BJ (cell line): ENCODE results near the gene CDH23. TPM values are rescaled to one million over a fixed set of nuclear protein-coding genes. Genes with fewer than 3 reads are reported as not detected.

ENCODE experiments used
- CTCF ChIA-PET: fragments of 350-600 bp; formaldehyde crosslinking; extraction: SDS; loops from one replicate; lab custom pipeline; 2021; ENCODE audit warnings: antibody characterized with exemption, inconsistent platforms; lab: Yijun Ruan, JAX
- POLR2A ChIA-PET: fragments of 300-600 bp; sonication (Branson Sonifier 250); formaldehyde crosslinking; extraction: SDS; loops from one replicate; lab custom pipeline; 2021; ENCODE audit warnings: antibody characterized with exemption; lab: Charles Lee
- DNase-seq: peaks from one replicate; pipeline ENCODE4 v3.0.0-alpha.2; 2011; ENCODE audit warnings: low read depth
- H3K27me3 ChIP-seq: 2 replicates; pipeline ENCODE4 v1.6.0; 2011; ENCODE audit warnings: low read length; ENCODE audit not compliant: control insufficient read depth, insufficient read depth
- H3K36me3 ChIP-seq: 2 replicates; pipeline ENCODE4 v1.5.1; 2011; ENCODE audit warnings: low read length; ENCODE audit not compliant: control insufficient read depth, insufficient read depth
- H3K4me3 ChIP-seq: 2 replicates; pipeline ENCODE4 v1.5.1; 2011; ENCODE audit warnings: low read depth, mild to moderate bottlenecking, control low read depth, low read length
- CTCF ChIP-seq: IDR thresholded peaks from 2 replicates; pipeline ENCODE4 v1.5.1; 2011; ENCODE audit warnings: low read depth, mild to moderate bottlenecking, control low read depth, inconsistent platforms, low read length, moderate library complexity; ENCODE audit not compliant: insufficient read depth
- polyA plus RNA-seq: library from polyadenylated mRNA; depleted of rRNA; stranded (reverse); fragments of >200 nt; gene quantifications from 2 replicates; pipeline ENCODE4 v1.2.3, GENCODE V29; 2011

CDH23 gene
- polyA plus RNA-seq, 1 experiment = 0.05 TPM

DNA sequence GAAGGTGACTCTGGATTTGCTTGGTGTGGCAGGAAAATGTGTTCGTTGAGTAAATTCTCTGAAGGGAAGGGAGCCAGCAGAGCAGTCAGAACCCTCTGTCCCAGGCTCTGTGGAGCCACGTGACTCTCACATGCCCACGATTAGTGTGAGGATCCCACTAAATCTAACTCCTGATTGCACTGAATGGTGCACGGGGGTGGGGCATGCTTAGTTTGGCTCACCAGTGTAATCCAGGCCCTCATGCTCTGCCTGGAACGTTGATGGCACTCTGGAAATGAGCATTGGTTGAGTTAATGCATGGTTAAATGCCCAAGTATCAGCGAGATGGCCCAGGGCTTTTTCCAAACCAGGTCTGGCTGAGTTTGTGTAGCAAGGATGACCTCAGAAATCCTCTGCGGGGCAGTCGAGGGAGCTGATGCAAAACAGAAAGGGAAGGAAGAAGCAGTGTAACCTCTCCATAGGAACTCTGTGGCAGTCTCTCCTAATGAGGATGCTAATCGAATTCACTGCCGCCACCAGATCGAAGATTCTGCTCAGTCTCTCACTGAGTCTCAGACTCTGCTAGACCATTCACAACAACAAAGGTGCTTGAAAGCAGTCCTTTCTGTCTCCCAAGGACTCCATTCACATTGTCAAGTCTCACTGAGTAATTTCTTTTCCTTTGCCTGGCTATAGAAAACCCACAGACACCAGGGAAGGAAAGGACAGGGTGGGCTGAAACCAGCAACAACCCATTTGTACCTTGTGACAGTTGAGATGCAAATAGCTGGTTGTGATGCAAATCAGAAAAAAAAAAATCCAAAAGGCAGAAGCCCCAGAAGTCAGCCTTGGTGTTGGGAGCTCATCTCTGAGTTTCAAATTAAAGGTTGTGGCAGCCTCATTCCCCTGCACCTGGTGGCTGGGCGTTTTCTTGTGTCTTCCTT, 224.8 kb downstream of the CDH23 start:
- no peak overlapping the region for H3K4me3 ChIP-seq
- DNase-seq = no peak
- peaks cover 1% of the 10 kb centered on the region; the same call in 1 of the 2 replicates for H3K27me3 ChIP-seq
- CTCF ChIA-PET = interaction anchor here (1.0 to 12.3 kb wide), 9 partner anchors 11 to 308 kb away, joined by 3 to 89 read pairs (median 3); partner anchors contain the start of gene SLC29A3
- H3K36me3 ChIP-seq = no peaks in the 10 kb centered on the region
- POLR2A ChIA-PET = no interaction called here
- 0 out of 2 replicates have a peak, but pooled peaks have one; percentile 3 for TF ChIP-seq CTCF

- TF ChIP-seq CTCF = no peak
- peak; percentile 16 for DNase-seq
- H3K27me3 ChIP-seq = peaks cover 5% of the 10 kb centered on the region
- H3K4me3 ChIP-seq = no peak overlapping the region
- ChIA-PET CTCF (interaction anchor here (1.1 to 12.3 kb wide), 12 partner anchors 12 to 308 kb away, joined by 3 to 89 read pairs (median 4); partner anchors contain the start of gene SLC29A3), POLR2A (no interaction called here)
- H3K36me3 ChIP-seq = no peaks in the 10 kb centered on the region
Measured at GRCh38 chr10:71622154-71622526, 225.4 kb downstream of the CDH23 start.

GRCh38 chr10:71622616-71623015, 225.9 kb downstream of the CDH23 start:
- TF ChIP-seq CTCF = no peak
- H3K36me3 ChIP-seq = no peaks in the 10 kb centered on the region
- CTCF ChIA-PET = interaction anchor here (1.1 to 12.3 kb wide), 11 partner anchors 12 to 304 kb away, joined by 3 to 89 read pairs (median 6); partner anchors contain the start of gene SLC29A3
- no peak for DNase-seq
- H3K4me3 ChIP-seq = no peak overlapping the region
- POLR2A ChIA-PET = no interaction called here
- H3K27me3 ChIP-seq = peaks cover 5% of the 10 kb centered on the region

DNA sequence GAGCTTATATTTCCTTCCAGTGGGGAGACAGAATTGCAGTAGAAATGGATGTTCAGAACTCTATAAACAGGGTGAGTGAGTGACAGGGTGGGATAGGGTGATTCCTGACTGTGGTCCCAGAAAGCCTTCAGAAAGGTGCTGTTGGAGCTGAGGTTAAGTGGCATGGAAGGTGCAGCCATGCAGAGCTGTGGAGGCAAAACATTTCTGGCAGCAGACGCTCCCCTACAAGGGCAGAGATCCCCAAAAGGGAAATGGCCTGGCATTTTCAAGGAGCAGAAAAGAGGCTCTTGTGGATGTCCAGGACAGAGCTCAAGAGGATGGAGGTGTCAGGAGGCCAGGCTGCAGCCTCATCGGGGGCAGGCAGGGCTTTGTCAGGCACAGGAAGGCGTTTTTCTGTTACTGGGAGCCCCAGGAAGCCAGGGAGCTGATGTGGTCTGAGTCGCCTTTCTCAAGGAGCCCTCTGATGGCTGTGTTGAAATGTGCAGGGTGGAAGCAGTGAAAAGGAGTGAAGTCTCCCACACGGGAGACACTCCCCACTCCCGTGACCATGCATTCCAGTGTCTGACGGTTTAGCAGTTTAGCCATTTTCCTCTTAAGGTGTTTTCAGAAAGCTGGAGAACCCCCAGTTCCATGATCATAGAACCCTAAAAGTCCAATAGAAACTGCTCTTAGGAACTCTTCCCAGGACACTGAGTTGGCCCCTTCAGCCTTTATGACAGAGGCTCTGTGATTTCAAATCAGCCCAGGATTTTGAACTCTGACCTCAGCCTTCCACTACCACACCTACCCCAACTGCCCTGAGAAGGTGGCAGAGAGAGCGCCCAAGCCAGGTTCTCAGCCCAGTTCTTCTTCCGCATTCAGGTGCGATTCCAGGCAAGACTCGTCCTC, 226.6 kb downstream of the CDH23 start:
- POLR2A ChIA-PET = no interaction called here
- H3K27me3 ChIP-seq = peaks cover 5% of the 10 kb centered on the region
- H3K36me3 ChIP-seq = no peaks in the 10 kb centered on the region
- CTCF ChIA-PET = interaction anchor here (0.6 to 12.3 kb wide), 13 partner anchors 11 to 307 kb away, joined by 3 to 89 read pairs (median 6); partner anchors contain the start of gene SLC29A3
- H3K4me3 ChIP-seq = no peak overlapping the region
- TF ChIP-seq CTCF = peak; percentile 49; the same call in 1 of the 2 replicates
- no peak for DNase-seq
